Measurements from ENCODE around the gene FAXC.

The FAXC gene

DNA sequence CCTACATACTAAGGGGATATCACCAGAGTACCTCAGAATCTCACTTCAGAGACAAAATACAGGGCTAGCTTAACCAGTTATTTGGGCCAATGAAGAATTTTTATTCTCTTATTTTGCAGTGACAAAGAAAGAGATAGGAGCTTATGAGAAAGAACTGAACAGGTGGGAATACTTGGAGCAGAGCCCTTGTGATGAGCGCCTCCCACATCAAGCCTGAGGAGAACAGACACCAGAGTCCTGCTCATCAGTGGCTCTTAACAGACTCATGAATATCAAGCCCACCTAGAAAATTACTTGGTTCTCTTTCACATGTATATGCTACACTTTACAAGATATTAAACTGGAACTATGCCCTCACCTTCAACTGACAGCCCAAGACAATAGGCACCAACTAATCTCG is 99.0 kb downstream of the FAXC start:
- no peak for DNase-seq (ENCODE audit: low read depth)
- TF ChIP-seq CTCF (IDR thresholded peaks at IDR 0.05; ENCODE audit: control insufficient read depth, extremely low read depth, insufficient read depth) = no peak
- H3K4me3 ChIP-seq (ENCODE audit: low read depth, low read length) = no peak overlapping the region

DNA sequence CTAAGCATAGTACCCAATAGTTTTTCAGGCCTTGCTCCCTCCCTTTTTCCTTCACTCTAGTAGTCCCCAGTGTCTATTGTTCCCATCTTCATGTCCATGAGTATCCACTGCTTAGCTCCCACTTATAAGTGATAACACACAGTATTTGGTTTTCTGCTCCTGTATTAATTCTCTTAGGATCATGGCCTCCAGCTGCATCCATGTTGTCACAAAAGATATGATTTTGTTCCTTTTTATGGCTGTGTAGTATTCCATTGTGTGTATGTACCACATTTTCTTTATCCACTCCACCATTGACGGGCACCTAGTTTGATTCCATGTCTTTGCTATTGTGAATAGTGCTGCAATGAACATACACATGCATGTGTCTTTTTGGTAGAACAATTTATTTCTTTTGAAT is 102.9 kb downstream of the FAXC start:
- DNase-seq (ENCODE audit: low read depth) = no peak
- TF ChIP-seq CTCF (IDR thresholded peaks at IDR 0.05; ENCODE audit: control insufficient read depth, extremely low read depth, insufficient read depth) = no peak
- no peak overlapping the region for H3K4me3 ChIP-seq (ENCODE audit: low read depth, low read length)

GRCh38 chr6:99241905-99242534 is 107.5 kb downstream of the FAXC start:
- peak; percentile 14 for DNase-seq (ENCODE audit: low read depth)

DNA sequence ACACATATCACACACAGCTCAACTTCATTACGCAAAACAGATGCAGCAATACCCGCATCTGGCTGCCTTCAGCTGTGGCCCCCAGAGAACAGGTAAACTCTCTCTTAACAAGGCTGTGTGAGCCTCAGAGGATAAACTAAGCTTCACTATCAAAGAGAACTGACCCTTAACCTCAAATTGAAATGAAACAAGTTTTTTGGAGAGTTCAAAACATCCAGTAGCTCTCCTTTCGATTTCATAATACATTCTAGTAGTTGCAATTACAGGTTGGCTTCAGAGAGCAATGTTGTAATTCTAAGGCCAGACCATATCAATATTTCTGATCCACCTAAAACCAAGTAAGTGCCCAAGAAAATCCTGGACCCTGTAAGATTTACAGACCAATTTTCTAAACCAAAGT is 113.5 kb downstream of the FAXC start:
- DNase-seq (ENCODE audit: low read depth) = no peak
- no peak for TF ChIP-seq CTCF (IDR thresholded peaks at IDR 0.05; ENCODE audit: control insufficient read depth, extremely low read depth, insufficient read depth)
- H3K4me3 ChIP-seq (ENCODE audit: low read depth, low read length) = no peak overlapping the region

More at GRCh38 chr6:99241905-99242534, 107.5 kb downstream of the FAXC start:
- H3K4me3 ChIP-seq (ENCODE audit: low read depth, low read length) = no peak overlapping the region
- peak; percentile 80 for TF ChIP-seq CTCF (IDR thresholded peaks at IDR 0.05; ENCODE audit: control insufficient read depth, extremely low read depth, insufficient read depth)

- no peak for TF ChIP-seq CTCF (IDR thresholded peaks at IDR 0.05; ENCODE audit: control insufficient read depth, extremely low read depth, insufficient read depth)
- no peak overlapping the region for H3K4me3 ChIP-seq (ENCODE audit: low read depth, low read length)
- DNase-seq (ENCODE audit: low read depth) = no peak
Observed at GRCh38 chr6:99233219-99233618, 116.3 kb downstream of the FAXC start.

DNA sequence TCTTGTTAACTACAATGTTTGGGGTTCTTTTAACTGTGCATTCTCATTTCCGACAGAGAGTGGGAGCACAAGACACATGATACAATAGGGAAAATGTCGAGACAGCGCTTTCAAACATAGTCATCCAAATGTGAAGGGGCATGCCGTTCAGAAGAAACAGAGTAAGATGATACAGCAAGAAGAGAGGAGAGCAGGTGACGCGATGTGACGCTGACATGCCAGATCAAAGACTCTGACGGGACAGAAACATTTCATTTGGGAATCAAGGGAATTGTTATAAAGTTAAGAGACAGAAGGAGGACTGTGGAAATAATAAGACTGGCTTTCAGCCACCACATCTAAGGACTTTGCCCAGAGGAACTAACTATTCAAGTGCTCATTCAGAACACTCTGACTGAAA is 117.4 kb downstream of the FAXC start:
- TF ChIP-seq CTCF (IDR thresholded peaks at IDR 0.05; ENCODE audit: control insufficient read depth, extremely low read depth, insufficient read depth) = no peak
- H3K4me3 ChIP-seq (ENCODE audit: low read depth, low read length) = no peak overlapping the region
- no peak for DNase-seq (ENCODE audit: low read depth)

- no peak overlapping the region for H3K4me3 ChIP-seq (ENCODE audit: low read depth, low read length)
- no peak for DNase-seq (ENCODE audit: low read depth)
- TF ChIP-seq CTCF (IDR thresholded peaks at IDR 0.05; ENCODE audit: control insufficient read depth, extremely low read depth, insufficient read depth) = no peak
Observed at GRCh38 chr6:99225172-99225571, 124.3 kb downstream of the FAXC start.

Data from LNCaP clone FGC (cell line).